K562 (cell line): ENCODE data around the gene SELENOF. TPM values are rescaled to one million over a fixed set of nuclear protein-coding genes. Genes with fewer than 3 reads are reported as not detected.
"Not testable (repeated sequence)": the region's sequence is repeated elsewhere in the genome, so short reads cannot be mapped to it uniquely, and the experiment has no call there.

Experiments
- ATAC-seq: fragments of 200-7000 bp; cut with Tn5 transposase; 3 replicates; pipeline ENCODE4 v1.9.1; 2020; ENCODE audit warnings: moderate library complexity
- BruUV-seq: library from RNA; stranded (reverse); fragments of 400-500 nt; replicated peaks from 2 replicates; lab custom pipeline; 2021; lab: Mats Ljungman, UMichigan
- CTCF ChIA-PET: fragments of 300-600 bp; formaldehyde crosslinking; extraction: SDS; loops from one replicate; lab custom pipeline; 2021; ENCODE audit warnings: low intra/inter-chr PET ratio; lab: Yijun Ruan, JAX
- POLR2A ChIA-PET: fragments of 300-600, 350-650 bp; sonication (Branson Sonifier 250); formaldehyde crosslinking; extraction: SDS; loops from one replicate; lab custom pipeline; 2021; ENCODE audit warnings: antibody characterized with exemption, inconsistent platforms; lab: Yijun Ruan, JAX
- DNase-seq, 4 experiments: peaks; one replicate each; pipeline versions ENCODE4 v3.0.0 to v3.0.0-alpha.2; 2011 to 2018; ENCODE audit warnings: low spot score in 3 of 4, mixed read lengths in 3 of 4; ENCODE audit errors: extremely low read depth in 1 of 4
- FAIRE-seq: peaks from 2 replicates; lab custom pipeline; 2011; peaks lifted over from hg19 to GRCh38; lab: Jason Lieb, UNC
- H2AFZ ChIP-seq: 2 replicates; pipeline ENCODE4 v1.6.0; 2011; ENCODE audit warnings: low read depth, low read length, control low read depth, inconsistent platforms
- H3K27ac ChIP-seq: fragments of 200-600 bp; 3 replicates; pipeline ENCODE4 v1.8.0; 2011; ENCODE audit warnings: low read depth, mild to moderate bottlenecking, control low read depth, inconsistent platforms, low read length, moderate library complexity, mixed read lengths; ENCODE audit errors: extremely low read depth
- H3K27me3 ChIP-seq, 2 experiments: fragments of 300-600 bp in 1 of 2; 2 replicates in 1 of 2; 3 replicates in 1 of 2; pipeline versions ENCODE4 v1.6.0 to v1.8.0; 2011; ENCODE audit warnings: inconsistent platforms in 2 of 2, low read length in 2 of 2, mild to moderate bottlenecking in 1 of 2, mixed read lengths in 1 of 2, moderate library complexity in 1 of 2; ENCODE audit not compliant: control insufficient read depth in 2 of 2, insufficient read depth in 2 of 2
- H3K36me3 ChIP-seq: fragments of 300-600 bp; 3 replicates; pipeline ENCODE4 v1.8.0; 2011; ENCODE audit warnings: mild to moderate bottlenecking, low read length, inconsistent platforms; ENCODE audit not compliant: control insufficient read depth, insufficient read depth
- H3K4me1 ChIP-seq, 2 experiments: fragments of 200-600 bp in 1 of 2; replicated peaks in 1 of 2; 2 replicates in 1 of 2; 3 replicates in 1 of 2; pipeline versions ENCODE4 v1.5.1 to v1.8.0; 2011; ENCODE audit warnings: inconsistent platforms in 2 of 2, low read length in 2 of 2, mild to moderate bottlenecking in 1 of 2, mixed read lengths in 1 of 2, moderate library complexity in 1 of 2; ENCODE audit not compliant: control insufficient read depth in 2 of 2, insufficient read depth in 2 of 2
- H3K4me2 ChIP-seq: 2 replicates; pipeline ENCODE4 v1.6.1; 2011; ENCODE audit warnings: low read length, control low read depth, inconsistent platforms, mixed read lengths; ENCODE audit not compliant: insufficient read depth
- H3K4me3 ChIP-seq: fragments of 200-600 bp; sonication (generic), shearing (Covaris generic); 2 replicates; pipeline ENCODE4 v1.5.1; 2016; ENCODE audit warnings: control low read depth, inconsistent platforms
- H3K79me2 ChIP-seq: fragments of 200-600 bp; 3 replicates; pipeline ENCODE4 v1.8.0; 2011; ENCODE audit warnings: low read length, inconsistent platforms; ENCODE audit not compliant: control insufficient read depth, insufficient read depth
- H3K9ac ChIP-seq, 2 experiments: 2 replicates each; pipeline versions ENCODE4 v1.6.0 to v1.6.1; 2011; ENCODE audit warnings: low read depth in 2 of 2, low read length in 2 of 2, control low read depth in 1 of 2, inconsistent platforms in 1 of 2, mild to moderate bottlenecking in 1 of 2, mixed read lengths in 1 of 2; ENCODE audit not compliant: insufficient read depth in 1 of 2
- H3K9me1 ChIP-seq: one replicate; pipeline ENCODE4 v1.6.0; 2011; ENCODE audit warnings: inconsistent platforms, mild to moderate bottlenecking, low read length, moderate library complexity; ENCODE audit not compliant: control insufficient read depth, insufficient read depth
- H3K9me3 ChIP-seq: replicated peaks from 2 replicates; pipeline ENCODE4 v1.5.1; 2011; ENCODE audit warnings: low read depth, low read length, inconsistent platforms; ENCODE audit not compliant: control insufficient read depth, insufficient read depth
- H4K20me1 ChIP-seq: replicated peaks from 2 replicates; pipeline ENCODE4 v1.6.1; 2011; ENCODE audit warnings: low read length, inconsistent platforms, mixed read lengths; ENCODE audit not compliant: control insufficient read depth, insufficient read depth
- CEBPB ChIP-seq: fragments of 450-650 bp; IDR thresholded peaks from 2 replicates; pipeline ENCODE4 v1.6.1; 2016; ENCODE audit warnings: missing genetic modification characterization, missing compliant biosample characterization
- ELF1 ChIP-seq: fragments of 200-800 bp; sonication (Bioruptor generic); IDR thresholded peaks from 2 replicates; pipeline ENCODE4 v1.6.1; 2016; ENCODE audit warnings: missing genetic modification characterization, missing compliant biosample characterization
- FOXA1 ChIP-seq: fragments of 450-650 bp; IDR thresholded peaks from 2 replicates; pipeline ENCODE4 v1.6.1; 2016; ENCODE audit warnings: mild to moderate bottlenecking, borderline replicate concordance
- HDAC6 ChIP-seq: IDR thresholded peaks from 2 replicates; pipeline ENCODE4 v1.6.1; 2012; ENCODE audit warnings: low read depth, mild to moderate bottlenecking, control low read depth, inconsistent platforms, low read length, moderate library complexity
- MAFF ChIP-seq: IDR thresholded peaks from 2 replicates; pipeline ENCODE4 v1.6.1; 2012; ENCODE audit warnings: low read length, improper control_type of control experiment
- NR0B1 ChIP-seq: fragments of 450-650 bp; IDR thresholded peaks from one replicate; pipeline ENCODE4 v1.6.1; 2018; ENCODE audit warnings: mild to moderate bottlenecking, moderate library complexity; ENCODE audit not compliant: partially characterized antibody
- TEAD4 ChIP-seq, 2 experiments: sonication (generic) in 1 of 2; formaldehyde crosslinking in 1 of 2; IDR thresholded peaks; 2 replicates each; pipeline versions ENCODE4 v1.6.1 to v1.8.0; 2012 to 2022; ENCODE audit warnings: borderline replicate concordance in 1 of 2, inconsistent platforms in 1 of 2, low read length in 1 of 2, mild to moderate bottlenecking in 1 of 2, missing genetic modification reagents in 1 of 2
- THAP7 ChIP-seq: fragments of 250-450 bp; sonication (Bioruptor Pico); IDR thresholded peaks from 2 replicates; pipeline ENCODE4 v1.5.0; 2021
- ZNF224 ChIP-seq: sonication (generic); formaldehyde crosslinking; IDR thresholded peaks from 2 replicates; pipeline ENCODE4 v1.8.0; 2022; ENCODE audit warnings: mild to moderate bottlenecking, missing genetic modification reagents
- ZNF75A ChIP-seq: fragments of 450-650 bp; formaldehyde crosslinking; IDR thresholded peaks from 2 replicates; pipeline ENCODE4 v1.4.0; 2020; ENCODE audit warnings: mild to moderate bottlenecking
- WGBS: fragments of 100-300 bp; shearing (Covaris generic); methylation state at CpG from one replicate; pipeline ENCODE4 v1.1.6; 2016; ENCODE audit warnings: low coverage, mixed read lengths; ENCODE audit not compliant: insufficient coverage; ENCODE audit errors: missing lambda C conversion rate; 5-methylcytosine and 5-hydroxymethylcytosine counted together
- in situ Hi-C: fragments of 300-500 bp; cut with MboI; formaldehyde crosslinking; loops from 4 replicates; pipeline ENCODE4 v1.15.0; 2018; ENCODE audit warnings: inconsistent platforms, mixed read lengths
- intact Hi-C: fragments of 100-400 bp; cut with micrococcal nuclease; formaldehyde crosslinking; loops from 2 replicates; pipeline ENCODE4 v1.14.2; 2022
- polyA plus RNA-seq, 8 experiments: library from polyadenylated mRNA; depleted of rRNA in 4 of 8; stranded (reverse) in 5 of 8; unstranded in 3 of 8; fragments of >200 nt; fragmentation: Nextera tagmentation in 2 of 8; fragmentation: Illumina TruSeq in 1 of 8; extraction: Ambion mirVana in 2 of 8; extraction: Trizol in 1 of 8; gene quantifications; 2 replicates each; pipeline versions ENCODE4 v1.2.1 to v1.2.3, GENCODE V29; 2011 to 2014; ENCODE audit warnings: inconsistent platforms in 1 of 8, missing spikeins in 1 of 8
- total RNA-seq, 7 experiments: library from RNA; depleted of rRNA in 6 of 7; stranded (reverse); fragments of >200 nt in 6 of 7; fragmentation: Illumina TruSeq in 2 of 7; extraction: Trizol in 2 of 7; gene quantifications; 2 replicates each; pipeline versions ENCODE4 v1.2.1 to v1.2.3, GENCODE V29; 2011 to 2021; ENCODE audit warnings: low replicate concordance in 1 of 7

The SELENOF gene
- total and polyA plus RNA-seq, 9 of the 15 experiments (the other 6 are each of a cell fraction or from before 2014, with no cell fraction given) = 115 to 394 (median 215) TPM

GRCh38 chr1:86868477-86868876 is 45.4 kb downstream of the SELENOF start (continued):
- no peak for TF ChIP-seq THAP7 (CRISPR knock-in tag)

GRCh38 chr1:86867278-86867677 is 46.6 kb downstream of the SELENOF start:
- H3K4me2 ChIP-seq, H2AFZ ChIP-seq, FAIRE-seq, ATAC-seq, intact Hi-C loops, H3K9ac ChIP-seq, CTCF ChIA-PET, BruUV-seq, H3K27me3 ChIP-seq, H4K20me1 ChIP-seq, H3K4me1 ChIP-seq, DNase-seq, H3K27ac ChIP-seq, H3K9me3 ChIP-seq, H3K79me2 ChIP-seq, in situ Hi-C loops, H3K9me1 ChIP-seq, H3K4me3 ChIP-seq: not testable (repeated sequence)
- WGBS = 94% methylated on average over 4 of the region's 4 CpGs
- POLR2A ChIA-PET = interaction anchor here (1.5 to 1.8 kb wide), 2 partner anchors 9 to 47 kb away, joined by 3 to 4 read pairs; partner anchors contain the start of genes HS2ST1 and SELENOF
- H3K36me3 ChIP-seq = peaks cover 18% of the 10 kb centered on the region; the same call in 1 of the 3 replicates

GRCh38 chr1:86866665-86867064 is 47.3 kb downstream of the SELENOF start:
- intact Hi-C loops = no loop called here
- no peaks in the 10 kb centered on the region for H3K79me2 ChIP-seq
- H3K27me3 ChIP-seq = no peaks in the 10 kb centered on the region
- peaks cover 18% of the 10 kb centered on the region; the same call in 1 of the 3 replicates for H3K36me3 ChIP-seq
- no peak overlapping the region for H3K9ac ChIP-seq
- H3K9me3 ChIP-seq = no peaks in the 10 kb centered on the region
- in situ Hi-C loops = no loop called here
- no peak overlapping the region for H3K4me2 ChIP-seq
- no peak overlapping the region for H2AFZ ChIP-seq
- ATAC-seq = no peak
- H3K9me1 ChIP-seq = no peaks in the 10 kb centered on the region
- no peaks in the 10 kb centered on the region for H4K20me1 ChIP-seq
- no peak overlapping the region for H3K27ac ChIP-seq
- DNase-seq = no peak
- H3K4me3 ChIP-seq = no peak overlapping the region
- H3K4me1 ChIP-seq = no peaks in the 10 kb centered on the region
- POLR2A ChIA-PET = interaction anchor here (1.5 to 1.8 kb wide), 2 partner anchors 9 to 47 kb away, joined by 3 to 4 read pairs; partner anchors contain the start of genes HS2ST1 and SELENOF
- BruUV-seq = no TSS peak
- CTCF ChIA-PET = no interaction called here
- no peak for FAIRE-seq
- TF ChIP-seq FOXA1 = no peak
- TF ChIP-seq ELF1 (tag) = no peak
- TF ChIP-seq ZNF224 (CRISPR knock-in tag) = no peak
- TF ChIP-seq ZNF75A (CRISPR knock-in tag) = no peak
- TF ChIP-seq HDAC6 = no peak
- no peak for TF ChIP-seq TEAD4 (IDR thresholded peaks at IDR 0.05; ENCODE audit: low read length)
- TF ChIP-seq TEAD4 (CRISPR knock-in tag; IDR thresholded peaks at IDR 0.05; ENCODE audit: borderline replicate concordance) = no peak
- TF ChIP-seq CEBPB = no peak
- TF ChIP-seq NR0B1 = no peak
- TF ChIP-seq MAFF = no peak
